NCI-H146 treated with DMSO at 0.1 percent for 48 hours (cell line): Measurements from ENCODE around the gene CATSPERD.

Source experiments
- DNase-seq: peaks from one replicate; lab custom pipeline; 2025; ENCODE audit not compliant: unreplicated experiment; lab: John Stamatoyannopoulos, UW

CATSPERD gene

GRCh38 chr19:5804516-5805461 is 84.4 kb downstream of the CATSPERD start, which contains the start of gene NRTN:
TSS of gene NRTN (plus strand) at chr19:5805067. CDS start at chr19:5824166, 19,099 bp downstream.
- no peak for DNase-seq

GRCh38 chr19:5805462-5806132 is 85.2 kb downstream of the CATSPERD start:
- DNase-seq: peak; percentile 39

- no peak for DNase-seq
These were observed 85.7 kb downstream of the CATSPERD start for GRCh38 chr19:5806133-5806489.

GRCh38 chr19:5806905-5807304 is 86.5 kb downstream of the CATSPERD start:
- DNase-seq: no peak

GRCh38 chr19:5808120-5808816 is 87.8 kb downstream of the CATSPERD start:
- no peak for DNase-seq

GRCh38 chr19:5809053-5809452 is 88.6 kb downstream of the CATSPERD start:
- DNase-seq: no peak

- no peak for DNase-seq
These were observed 89.0 kb downstream of the CATSPERD start for GRCh38 chr19:5809469-5809868.

- DNase-seq: no peak
These were observed 90.7 kb downstream of the CATSPERD start for GRCh38 chr19:5811117-5811516.

- no peak for DNase-seq
These were observed 93.8 kb downstream of the CATSPERD start for GRCh38 chr19:5814123-5814851.

- DNase-seq: no peak
These were observed 94.4 kb downstream of the CATSPERD start for GRCh38 chr19:5814852-5815246.

GRCh38 chr19:5817218-5817617 is 96.8 kb downstream of the CATSPERD start:
- no peak for DNase-seq

- DNase-seq: no peak
These were observed 98.2 kb downstream of the CATSPERD start for GRCh38 chr19:5818594-5818993.

- no peak for DNase-seq
These were observed 100.3 kb downstream of the CATSPERD start for GRCh38 chr19:5820785-5821184.

GRCh38 chr19:5821521-5822180 is 101.2 kb downstream of the CATSPERD start:
- DNase-seq: no peak

GRCh38 chr19:5822181-5822844 is 101.9 kb downstream of the CATSPERD start:
- no peak for DNase-seq

GRCh38 chr19:5823579-5824281 is 103.3 kb downstream of the CATSPERD start:
- DNase-seq: no peak

- DNase-seq: no peak
These were observed 104.3 kb downstream of the CATSPERD start for GRCh38 chr19:5824751-5825150.

- no peak for DNase-seq
These were observed 104.7 kb downstream of the CATSPERD start for GRCh38 chr19:5825178-5825577.
